Natural killer cell treated with Interleukin-12 subunit alpha and Interleukin-12 subunit beta and Interleukin-15 and Interleukin-18, amount 100 ng/mL, for 72 hours (primary cell): Measurements from ENCODE around the gene ZPBP. TPM values are rescaled to one million over a fixed set of nuclear protein-coding genes. Genes with fewer than 3 reads are reported as not detected.

Source experiments
- ATAC-seq, 2 donors: fragments of 150-1000 bp; cut with Tn5 transposase in 1 of 2; sonication (Bioruptor Pico), chemical (Tn5 transposase) in 1 of 2; 2 replicates each; pipeline ENCODE4 v1.10.0; 2021
- DNase-seq: peaks from one replicate; pipeline ENCODE4 v3.0.0; 2022; ENCODE audit warnings: low spot score
- H3K27ac Mint-ChIP-seq, 2 donors: 1 replicate in 1 of 2; 2 replicates in 1 of 2; pipeline ENCODE4 v1.8.0; 2022; ENCODE audit warnings: mixed read lengths in 2 of 2, mild to moderate bottlenecking in 1 of 2, moderate library complexity in 1 of 2
- H3K27me3 Mint-ChIP-seq, 2 donors: 1 replicate in 1 of 2; 2 replicates in 1 of 2; pipeline ENCODE4 v1.8.0; 2022; ENCODE audit warnings: mixed read lengths in 2 of 2
- H3K36me3 Mint-ChIP-seq: one replicate; pipeline ENCODE4 v1.8.0; 2022; ENCODE audit warnings: mixed read lengths
- H3K4me1 Mint-ChIP-seq, 2 donors: 1 replicate in 1 of 2; 2 replicates in 1 of 2; pipeline ENCODE4 v1.8.0; 2022; ENCODE audit warnings: low read depth in 2 of 2, mixed read lengths in 2 of 2, mild to moderate bottlenecking in 1 of 2
- H3K4me3 Mint-ChIP-seq: one replicate; pipeline ENCODE4 v1.8.0; 2022; ENCODE audit warnings: mixed read lengths
- H3K9me3 Mint-ChIP-seq: 2 replicates; pipeline ENCODE4 v1.8.0; 2022; ENCODE audit warnings: mixed read lengths
- total RNA-seq, 2 donors: library from RNA; stranded (reverse); gene quantifications; one replicate each; pipeline ENCODE4 v1.2.3, GENCODE V29; 2022

The ZPBP gene
- total RNA-seq, 2 donors from 2014 or later, result not detected

- ATAC-seq (no peak), DNase-seq (no peak)
- no peaks in the 10 kb centered on the region for H3K9me3 Mint-ChIP-seq
- no peak overlapping the region for H3K4me3 Mint-ChIP-seq
- no peaks in the 10 kb centered on the region for H3K27me3 Mint-ChIP-seq
- no peaks in the 10 kb centered on the region for H3K4me1 Mint-ChIP-seq
- H3K27ac Mint-ChIP-seq, result no peak overlapping the region
- H3K36me3 Mint-ChIP-seq, result no peaks in the 10 kb centered on the region
Observed at GRCh38 chr7:49980465-49980864, 112.6 kb downstream of the ZPBP start.

DNA sequence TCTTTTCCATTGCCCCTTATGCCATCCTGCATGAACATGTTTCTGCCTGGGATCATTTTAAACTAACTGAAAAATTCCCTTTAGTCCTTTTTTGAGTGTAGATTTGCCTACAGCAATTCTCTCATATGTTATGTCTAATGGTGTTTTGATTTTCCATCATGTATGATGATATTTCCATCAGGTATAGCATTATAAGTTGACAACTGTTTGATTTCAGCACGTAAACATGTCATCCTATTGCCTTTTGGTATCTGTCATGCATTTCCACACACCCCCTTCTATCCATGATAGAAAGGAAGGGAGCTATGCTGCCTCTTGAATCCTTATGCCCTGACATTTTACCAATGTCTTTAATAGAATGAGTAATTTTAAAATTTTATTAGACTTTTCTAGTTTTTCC lies 116.8 kb downstream of the ZPBP start:
- Mint-ChIP-seq H3K4me1 (no peaks in the 10 kb centered on the region), H3K27me3 (no peaks in the 10 kb centered on the region), H3K36me3 (no peaks in the 10 kb centered on the region), H3K9me3 (no peaks in the 10 kb centered on the region), H3K4me3 (no peak overlapping the region), H3K27ac (no peak overlapping the region)
- DNase-seq, result no peak
- ATAC-seq, result no peak

DNA sequence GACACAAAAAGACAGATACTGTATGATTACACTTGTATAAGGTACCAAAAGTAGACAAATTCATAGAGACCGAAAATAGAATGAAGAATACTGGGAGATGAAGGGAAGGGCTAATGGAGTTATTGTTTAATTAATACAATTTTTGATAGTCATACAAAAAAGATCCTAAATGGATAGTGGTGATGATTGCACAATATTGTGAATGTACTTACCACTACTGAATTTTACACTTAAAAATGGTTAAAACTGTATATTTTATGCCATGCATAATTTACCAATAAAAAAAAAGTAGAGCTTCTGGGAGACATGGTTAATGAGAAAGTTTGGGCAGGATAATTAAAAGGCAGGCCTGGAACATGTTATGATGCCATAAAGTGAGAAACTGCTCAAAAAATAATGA lies 119.0 kb downstream of the ZPBP start:
- Mint-ChIP-seq H3K9me3 (no peaks in the 10 kb centered on the region), H3K36me3 (no peaks in the 10 kb centered on the region), H3K4me3 (no peak overlapping the region), H3K27ac (no peak overlapping the region), H3K27me3 (no peaks in the 10 kb centered on the region), H3K4me1 (no peaks in the 10 kb centered on the region)
- DNase-seq, result no peak
- no peak for ATAC-seq

- H3K9me3 Mint-ChIP-seq, result peaks cover 4% of the 10 kb centered on the region
- H3K36me3 Mint-ChIP-seq, result no peaks in the 10 kb centered on the region
- no peak overlapping the region for H3K27ac Mint-ChIP-seq
- no peak overlapping the region for H3K4me3 Mint-ChIP-seq
- DNase-seq, result no peak
- no peaks in the 10 kb centered on the region for H3K4me1 Mint-ChIP-seq
- H3K27me3 Mint-ChIP-seq, result peaks cover 0 to 6% of the 10 kb centered on the region in 2 donors
- ATAC-seq, result no peak
Observed at GRCh38 chr7:49937608-49938007, 155.4 kb downstream of the ZPBP start.

DNA sequence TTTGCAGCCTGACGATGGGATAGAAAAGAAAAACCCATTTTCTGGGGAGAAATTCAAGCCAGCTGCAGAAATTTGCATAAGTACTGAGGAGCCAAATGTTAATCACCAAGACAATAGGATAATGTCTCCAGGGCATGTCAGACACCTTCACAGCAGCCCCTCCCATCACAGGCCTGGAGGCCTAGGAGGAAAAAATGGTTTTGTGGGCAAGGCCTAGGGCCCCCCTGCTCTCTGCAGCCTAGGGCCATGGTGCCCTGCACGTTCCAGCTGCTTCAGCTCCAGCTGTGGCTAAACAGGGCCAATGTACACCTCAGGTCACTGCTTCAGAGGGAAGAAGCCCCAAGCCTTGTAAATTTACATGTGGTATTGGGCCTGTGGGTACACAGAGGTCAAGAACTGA lies 161.4 kb downstream of the ZPBP start:
- H3K36me3 Mint-ChIP-seq, result peaks cover 4% of the 10 kb centered on the region
- peaks cover 0 to 6% of the 10 kb centered on the region in 2 donors for H3K27me3 Mint-ChIP-seq
- no peak overlapping the region for H3K4me3 Mint-ChIP-seq
- peaks cover 18% of the 10 kb centered on the region for H3K9me3 Mint-ChIP-seq
- DNase-seq, result no peak
- no peaks in the 10 kb centered on the region for H3K4me1 Mint-ChIP-seq
- H3K27ac Mint-ChIP-seq, result no peak overlapping the region
- ATAC-seq, result no peak

- H3K9me3 Mint-ChIP-seq, result peaks cover 18% of the 10 kb centered on the region
- H3K36me3 Mint-ChIP-seq, result peaks cover 4% of the 10 kb centered on the region
- DNase-seq (no peak), ATAC-seq (no peak)
- no peak overlapping the region for H3K4me3 Mint-ChIP-seq
- no peaks in the 10 kb centered on the region for H3K4me1 Mint-ChIP-seq
- H3K27me3 Mint-ChIP-seq, result no peaks in the 10 kb centered on the region
- no peak overlapping the region for H3K27ac Mint-ChIP-seq
Observed at GRCh38 chr7:49928787-49929186, 164.3 kb downstream of the ZPBP start.

- Mint-ChIP-seq H3K36me3 (peaks cover 4% of the 10 kb centered on the region), H3K27ac (no peak overlapping the region), H3K4me1 (no peaks in the 10 kb centered on the region), H3K4me3 (no peak overlapping the region), H3K27me3 (no peaks in the 10 kb centered on the region), H3K9me3 (peaks cover 18% of the 10 kb centered on the region)
- DNase-seq, result no peak
- ATAC-seq, result no peak
Observed at GRCh38 chr7:49927631-49928030, 165.4 kb downstream of the ZPBP start.

- H3K4me3 Mint-ChIP-seq, result no peak overlapping the region
- DNase-seq, result no peak
- peaks cover 4% of the 10 kb centered on the region for H3K36me3 Mint-ChIP-seq
- H3K27me3 Mint-ChIP-seq, result no peaks in the 10 kb centered on the region
- ATAC-seq, result no peak
- H3K27ac Mint-ChIP-seq, result no peak overlapping the region
- H3K9me3 Mint-ChIP-seq, result peaks cover 18% of the 10 kb centered on the region
- H3K4me1 Mint-ChIP-seq, result no peaks in the 10 kb centered on the region
Observed at GRCh38 chr7:49926720-49927119, 166.3 kb downstream of the ZPBP start.

- ATAC-seq (no peak), DNase-seq (no peak)
- no peaks in the 10 kb centered on the region for H3K27me3 Mint-ChIP-seq
- H3K4me3 Mint-ChIP-seq, result no peak overlapping the region
- no peaks in the 10 kb centered on the region for H3K4me1 Mint-ChIP-seq
- H3K27ac Mint-ChIP-seq, result no peak overlapping the region
- peaks cover 3% of the 10 kb centered on the region for H3K9me3 Mint-ChIP-seq
- no peaks in the 10 kb centered on the region for H3K36me3 Mint-ChIP-seq
Observed at GRCh38 chr7:49911909-49912308, 181.1 kb downstream of the ZPBP start.

- Mint-ChIP-seq H3K27me3 (no peaks in the 10 kb centered on the region), H3K4me1 (no peaks in the 10 kb centered on the region), H3K36me3 (no peaks in the 10 kb centered on the region), H3K9me3 (peaks cover 6% of the 10 kb centered on the region), H3K27ac (no peak overlapping the region), H3K4me3 (no peak overlapping the region)
- DNase-seq (no peak), ATAC-seq (no peak)
Observed at GRCh38 chr7:49894543-49894942, 198.5 kb downstream of the ZPBP start.

- ATAC-seq (no peak), DNase-seq (no peak)
- Mint-ChIP-seq H3K36me3 (no peaks in the 10 kb centered on the region), H3K4me3 (no peak overlapping the region), H3K4me1 (no peaks in the 10 kb centered on the region), H3K9me3 (peaks cover 6% of the 10 kb centered on the region), H3K27ac (no peak overlapping the region), H3K27me3 (no peaks in the 10 kb centered on the region)
Observed at GRCh38 chr7:49893131-49893530, 199.9 kb downstream of the ZPBP start.

DNA sequence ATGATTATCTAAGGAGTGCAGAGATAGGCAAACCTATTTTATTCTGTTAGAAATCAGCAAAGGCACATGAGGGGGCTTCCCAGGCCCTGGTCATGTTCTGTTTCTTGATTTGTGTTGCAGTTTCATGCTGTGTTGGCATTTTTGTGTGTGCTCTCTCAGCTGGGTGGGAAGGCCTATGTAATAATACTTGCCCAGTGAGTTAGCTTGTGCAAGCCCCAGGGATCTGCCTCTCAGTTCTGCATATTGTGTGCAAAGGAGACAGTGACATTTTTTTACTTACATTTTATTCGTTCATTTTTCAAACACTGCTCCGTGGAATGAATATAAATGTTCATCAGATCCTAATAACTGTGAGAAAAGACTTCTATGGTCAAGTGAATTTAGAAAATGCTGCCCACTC lies 200.6 kb downstream of the ZPBP start:
- DNase-seq (no peak), ATAC-seq (no peak)
- H3K9me3 Mint-ChIP-seq, result peaks cover 6% of the 10 kb centered on the region
- no peaks in the 10 kb centered on the region for H3K36me3 Mint-ChIP-seq
- no peaks in the 10 kb centered on the region for H3K27me3 Mint-ChIP-seq
- no peak overlapping the region for H3K4me3 Mint-ChIP-seq
- H3K4me1 Mint-ChIP-seq, result no peaks in the 10 kb centered on the region
- no peak overlapping the region for H3K27ac Mint-ChIP-seq

Other genes with a start within 250 kb of the ZPBP start
- 100 to 1,000 TPM; 290 to 416 TPM for gene IKZF1, start 211.5 kb upstream of the ZPBP start, total RNA-seq